Endodermal cell (in vitro differentiated cells): ENCODE data around the gene SNAP23. TPM values are rescaled to one million over a fixed set of nuclear protein-coding genes. Genes with fewer than 3 reads are reported as not detected.

ENCODE experiments used
- DNase-seq: peaks from one replicate; pipeline ENCODE4 v3.0.0-alpha.2; 2017
- H3K27ac ChIP-seq: 2 replicates; pipeline ENCODE4 v1.5.1; 2013; ENCODE audit warnings: mild to moderate bottlenecking, low read depth, low read length, moderate library complexity
- H3K27me3 ChIP-seq: 2 replicates; pipeline ENCODE4 v1.6.1; 2013; ENCODE audit warnings: mild to moderate bottlenecking, low read length, moderate library complexity; ENCODE audit not compliant: insufficient read depth, control insufficient read depth, poor library complexity, severe bottlenecking
- H3K36me3 ChIP-seq: 2 replicates; pipeline ENCODE4 v1.7.0; 2013; ENCODE audit warnings: mild to moderate bottlenecking, low read length, moderate library complexity; ENCODE audit not compliant: control insufficient read depth, insufficient read depth
- H3K4me1 ChIP-seq: one replicate; pipeline ENCODE4 v1.7.0; 2013; ENCODE audit warnings: low read length; ENCODE audit not compliant: control insufficient read depth, insufficient read depth
- H3K4me3 ChIP-seq: 2 replicates; pipeline ENCODE4 v1.5.1; 2013; ENCODE audit warnings: mild to moderate bottlenecking, low read length, moderate library complexity
- H3K9ac ChIP-seq: 2 replicates; pipeline ENCODE4 v1.6.1; 2013; ENCODE audit warnings: mild to moderate bottlenecking, low read length, moderate library complexity; ENCODE audit not compliant: poor library complexity, severe bottlenecking; ENCODE audit errors: extremely low read depth
- H3K9me3 ChIP-seq: 2 replicates; pipeline ENCODE4 v1.6.1; 2013; ENCODE audit warnings: mild to moderate bottlenecking, low read length, moderate library complexity; ENCODE audit not compliant: control insufficient read depth
- H3K27ac Mint-ChIP-seq: 2 replicates; pipeline ENCODE4 v1.8.0; 2020; ENCODE audit warnings: mixed read lengths
- H3K27me3 Mint-ChIP-seq: 2 replicates; pipeline ENCODE4 v1.8.0; 2021; ENCODE audit warnings: mild to moderate bottlenecking, mixed read lengths; ENCODE audit not compliant: insufficient read depth
- H3K36me3 Mint-ChIP-seq: 2 replicates; pipeline ENCODE4 v1.8.0; 2020; ENCODE audit warnings: low read depth, mixed read lengths
- H3K4me1 Mint-ChIP-seq: 2 replicates; pipeline ENCODE4 v1.8.0; 2020; ENCODE audit warnings: mixed read lengths
- H3K4me3 Mint-ChIP-seq: 2 replicates; pipeline ENCODE4 v1.8.0; 2020; ENCODE audit warnings: mild to moderate bottlenecking, moderate library complexity, mixed read lengths
- H3K9me3 Mint-ChIP-seq: 2 replicates; pipeline ENCODE4 v1.8.0; 2020; ENCODE audit warnings: mild to moderate bottlenecking, mixed read lengths
- CTCF ChIP-seq: fragments of 200-600 bp; sonication (generic); conservative IDR thresholded peaks from 2 replicates; pipeline ENCODE4 v1.5.0; 2021; ENCODE audit warnings: antibody characterized with exemption, mild to moderate bottlenecking
- WGBS, 2 experiments: methylation state at CpG; one replicate each; pipeline versions ENCODE4 v1.1.5 to v1.1.7; 2013; ENCODE audit warnings: missing lambda C conversion rate in 2 of 2, mixed read lengths in 1 of 2; ENCODE audit not compliant: insufficient coverage in 1 of 2, insufficient read length in 1 of 2; 5-methylcytosine and 5-hydroxymethylcytosine counted together
- total RNA-seq, 2 donors: library from RNA; stranded (reverse); fragmentation: NEBNext Ultra II Directional in 1 of 2; extraction: Animal tissue kit (Norgen Biotek cat#: 25700) in 1 of 2; gene quantifications; 2 replicates in 1 of 2; 3 replicates in 1 of 2; pipeline ENCODE4 v1.2.1, GENCODE V29; 2021

SNAP23 gene
- total RNA-seq, 2 donors from 2014 or later, result 62.0 to 68.8 TPM

GRCh38 chr15:42461261-42461660, 34.2 kb upstream of the SNAP23 start:
- H3K9me3 Mint-ChIP-seq, result no peaks in the 10 kb centered on the region
- Histone ChIP-seq H3K4me1 (no peaks in the 10 kb centered on the region), H3K27ac (no peak overlapping the region), H3K27me3 (no peaks in the 10 kb centered on the region), H3K9me3 (no peaks in the 10 kb centered on the region), H3K4me3 (no peak overlapping the region), H3K9ac (no peak overlapping the region), H3K36me3 (peaks cover 12% of the 10 kb centered on the region)
- H3K4me1 Mint-ChIP-seq, result peaks cover 18% of the 10 kb centered on the region
- H3K27ac Mint-ChIP-seq, result no peak overlapping the region
- H3K4me3 Mint-ChIP-seq, result no peak overlapping the region
- peaks cover 11% of the 10 kb centered on the region for H3K36me3 Mint-ChIP-seq
- no peak for TF ChIP-seq CTCF
- DNase-seq, result no peak
- no peaks in the 10 kb centered on the region for H3K27me3 Mint-ChIP-seq
- 94 to 97% methylated on average over 2 to 3 of the region's 3 CpGs for WGBS, 2 experiments

GRCh38 chr15:42465520-42466259, 29.7 kb upstream of the SNAP23 start:
- H3K9me3 Mint-ChIP-seq, result no peaks in the 10 kb centered on the region
- H3K4me1 Mint-ChIP-seq, result peaks cover 4% of the 10 kb centered on the region
- TF ChIP-seq CTCF, result no peak
- no peak overlapping the region for H3K9ac ChIP-seq
- no peak overlapping the region for H3K27ac ChIP-seq
- H3K36me3 Mint-ChIP-seq, result peaks cover 11% of the 10 kb centered on the region
- H3K4me3 Mint-ChIP-seq, result no peak overlapping the region
- WGBS, 2 experiments, result 92 to 93% methylated on average over 7 to 8 of the region's 8 CpGs
- H3K36me3 ChIP-seq, result peaks cover 18% of the 10 kb centered on the region
- H3K4me3 ChIP-seq, result no peak overlapping the region
- H3K9me3 ChIP-seq, result no peaks in the 10 kb centered on the region
- H3K27me3 ChIP-seq, result no peaks in the 10 kb centered on the region
- H3K27me3 Mint-ChIP-seq, result no peaks in the 10 kb centered on the region
- H3K27ac Mint-ChIP-seq, result no peak overlapping the region
- DNase-seq, result no peak
- H3K4me1 ChIP-seq, result no peaks in the 10 kb centered on the region

- H3K27me3 ChIP-seq, result no peaks in the 10 kb centered on the region
- H3K4me3 Mint-ChIP-seq, result no peak overlapping the region
- H3K9me3 ChIP-seq, result no peaks in the 10 kb centered on the region
- H3K36me3 Mint-ChIP-seq, result peaks cover 8% of the 10 kb centered on the region
- no peak overlapping the region for H3K9ac ChIP-seq
- 90 to 94% methylated on average over 3 of the region's 3 CpGs for WGBS, 2 experiments
- no peak overlapping the region for H3K27ac Mint-ChIP-seq
- H3K4me1 Mint-ChIP-seq, result no peaks in the 10 kb centered on the region
- no peaks in the 10 kb centered on the region for H3K27me3 Mint-ChIP-seq
- H3K4me3 ChIP-seq, result no peak overlapping the region
- no peak for DNase-seq
- H3K27ac ChIP-seq, result no peak overlapping the region
- H3K36me3 ChIP-seq, result peaks cover 13% of the 10 kb centered on the region
- no peaks in the 10 kb centered on the region for H3K4me1 ChIP-seq
- no peaks in the 10 kb centered on the region for H3K9me3 Mint-ChIP-seq
- no peak for TF ChIP-seq CTCF
These were observed 24.4 kb upstream of the SNAP23 start for GRCh38 chr15:42471002-42471401.
